Hindlimb muscle (tissue), 1 donor: Measurements from ENCODE around the gene C2CD5. TPM values are rescaled to one million over a fixed set of nuclear protein-coding genes. Genes with fewer than 3 reads are reported as not detected.
"Not testable (repeated sequence)": the region's sequence is repeated elsewhere in the genome, so short reads cannot be mapped to it uniquely, and the experiment has no call there.

Source experiments
- DNase-seq: peaks from one replicate; pipeline ENCODE4 v3.0.0-alpha.2; 2013
- polyA plus RNA-seq: library from polyadenylated mRNA; unstranded; fragments of 120-200 nt; gene quantifications from one replicate; pipeline ENCODE4 v1.2.1, GENCODE V29; 2013; ENCODE audit not compliant: insufficient read length

Gene C2CD5
- polyA plus RNA-seq, 1 donor, result 34.8 TPM

GRCh38 chr12:22474970-22475720, 69.2 kb downstream of the C2CD5 start:
- no peak for DNase-seq

DNA sequence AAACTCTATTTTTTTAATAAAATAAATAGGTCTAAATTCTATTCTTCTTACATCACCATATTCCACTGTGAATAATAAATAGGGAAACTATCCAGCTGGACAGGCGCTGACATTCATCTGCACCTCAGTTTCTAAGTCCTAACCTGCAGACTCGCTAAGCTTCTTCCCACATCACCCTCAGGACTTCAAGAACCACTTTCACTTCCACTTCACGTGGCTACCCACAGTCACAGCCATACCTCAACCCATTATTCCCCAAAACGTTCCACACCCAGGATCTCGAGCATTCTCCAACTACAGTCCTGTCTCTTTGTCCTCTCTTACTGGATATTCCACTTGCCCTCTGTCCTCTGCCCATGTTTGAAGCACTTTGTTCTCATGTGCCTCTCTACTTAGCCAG, 71.1 kb downstream of the C2CD5 start:
- no peak for DNase-seq

GRCh38 chr12:22467190-22467589, 77.2 kb downstream of the C2CD5 start:
- no peak for DNase-seq

DNA sequence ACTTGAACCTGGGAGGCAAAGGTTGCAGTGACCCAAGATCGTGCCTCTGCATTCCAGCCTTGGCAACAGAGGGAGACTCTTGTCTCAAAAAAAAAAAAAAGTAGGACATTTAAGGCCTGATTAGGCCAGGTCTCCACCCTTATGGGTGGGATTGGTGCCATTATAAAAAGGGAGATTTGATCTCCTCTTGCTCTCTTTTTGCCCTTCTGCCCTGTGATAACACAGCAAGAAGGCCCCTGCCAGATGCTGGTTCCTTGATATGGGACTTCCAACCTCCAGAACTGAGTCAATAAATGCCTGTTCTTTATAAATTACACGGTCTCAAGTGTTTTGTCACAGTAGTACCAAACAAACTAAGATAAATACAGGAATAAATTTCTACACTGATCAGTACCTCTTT, 81.0 kb downstream of the C2CD5 start:
- no peak for DNase-seq

- DNase-seq, result no peak
Observed at GRCh38 chr12:22461786-22462185, 82.6 kb downstream of the C2CD5 start.

- DNase-seq, result peak; percentile 14
Observed at GRCh38 chr12:22459838-22460490, 84.4 kb downstream of the C2CD5 start.

DNA sequence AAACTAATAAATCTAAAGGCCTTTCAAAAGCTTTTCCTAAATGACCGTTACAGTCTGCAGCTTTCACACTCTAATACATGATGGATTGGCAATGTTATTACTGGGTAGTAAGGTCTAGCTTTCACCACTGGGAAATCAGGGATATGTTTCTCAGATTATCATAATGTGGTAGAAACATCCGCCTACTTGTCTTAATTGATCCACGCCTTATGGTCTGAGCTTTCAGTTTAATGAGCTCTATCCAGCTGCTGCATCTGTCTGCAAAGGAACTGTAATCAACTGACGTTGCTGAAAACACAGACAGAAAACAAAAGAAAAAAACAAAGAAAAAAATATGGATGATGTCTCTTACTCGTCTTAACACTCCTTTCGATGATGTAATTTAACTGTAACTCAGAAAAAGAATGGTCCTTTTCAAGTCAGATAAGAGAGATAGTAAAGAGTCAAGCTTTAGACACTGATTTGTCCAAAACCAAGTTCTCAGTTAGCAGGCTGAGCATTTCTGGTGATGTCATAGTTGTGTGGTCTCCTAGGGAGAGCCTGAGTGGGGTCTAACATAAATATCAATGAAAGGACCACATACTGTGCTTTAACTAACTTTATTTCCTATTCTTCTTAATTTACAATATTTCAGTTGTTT, 85.9 kb downstream of the C2CD5 start:
- no peak for DNase-seq

- DNase-seq, result no peak
Observed at GRCh38 chr12:22457085-22457484, 87.3 kb downstream of the C2CD5 start.

DNA sequence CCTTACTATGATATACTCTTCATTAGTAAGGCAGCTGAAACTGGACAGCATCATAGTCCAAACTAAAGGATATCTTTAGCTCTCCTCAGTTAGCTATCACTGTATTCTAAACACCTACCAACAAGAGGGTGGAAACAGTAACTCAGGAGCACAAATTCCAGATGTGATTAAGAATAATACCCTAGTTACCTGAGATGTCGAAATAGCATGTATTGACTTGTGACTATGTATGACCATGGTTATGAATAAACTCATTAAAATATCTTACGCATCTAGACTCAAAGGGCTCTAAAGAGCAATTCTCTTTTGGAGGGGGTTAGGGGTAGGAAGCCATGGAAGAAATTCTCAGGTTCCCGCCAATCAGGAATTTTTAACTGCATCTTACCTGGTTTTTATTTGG, 90.8 kb downstream of the C2CD5 start:
- DNase-seq, result no peak

DNA sequence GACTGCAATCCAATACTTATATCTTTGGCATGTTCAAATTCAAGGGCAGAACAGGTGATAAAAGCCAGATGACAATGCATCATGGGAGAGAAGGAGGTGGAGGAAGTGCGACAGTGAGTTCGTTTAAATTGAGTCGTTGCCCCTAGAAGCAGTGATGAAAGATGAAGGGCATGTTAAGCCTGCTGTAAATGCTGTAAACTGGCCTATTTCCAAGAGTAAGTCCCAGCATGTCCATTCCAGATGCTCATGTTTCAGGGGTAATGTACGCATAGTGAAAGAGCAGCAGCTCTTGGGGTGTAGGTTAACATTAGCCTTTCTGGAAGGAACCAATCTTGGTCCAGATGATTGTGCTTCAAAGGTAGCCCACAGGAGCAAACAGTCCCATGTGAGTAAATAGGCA, 97.1 kb downstream of the C2CD5 start:
- no peak for DNase-seq

DNA sequence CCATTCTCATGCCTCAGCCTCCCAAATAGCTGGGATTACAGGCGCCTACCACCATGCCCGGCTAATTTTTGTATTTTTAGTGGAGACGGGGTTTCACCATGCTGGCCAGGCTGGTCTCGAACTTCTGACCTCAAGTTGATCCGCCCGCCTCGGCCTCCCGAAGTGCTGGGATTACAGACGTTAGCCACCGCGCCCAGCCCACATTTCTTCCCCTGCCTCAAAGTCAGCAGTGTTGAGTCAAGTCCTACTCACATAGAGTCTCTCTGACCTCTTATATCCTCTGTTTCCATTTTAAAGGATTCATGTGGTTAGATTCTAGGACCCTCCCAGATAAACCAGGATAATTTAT, 100.1 kb downstream of the C2CD5 start:
- DNase-seq, result not testable (repeated sequence)

DNA sequence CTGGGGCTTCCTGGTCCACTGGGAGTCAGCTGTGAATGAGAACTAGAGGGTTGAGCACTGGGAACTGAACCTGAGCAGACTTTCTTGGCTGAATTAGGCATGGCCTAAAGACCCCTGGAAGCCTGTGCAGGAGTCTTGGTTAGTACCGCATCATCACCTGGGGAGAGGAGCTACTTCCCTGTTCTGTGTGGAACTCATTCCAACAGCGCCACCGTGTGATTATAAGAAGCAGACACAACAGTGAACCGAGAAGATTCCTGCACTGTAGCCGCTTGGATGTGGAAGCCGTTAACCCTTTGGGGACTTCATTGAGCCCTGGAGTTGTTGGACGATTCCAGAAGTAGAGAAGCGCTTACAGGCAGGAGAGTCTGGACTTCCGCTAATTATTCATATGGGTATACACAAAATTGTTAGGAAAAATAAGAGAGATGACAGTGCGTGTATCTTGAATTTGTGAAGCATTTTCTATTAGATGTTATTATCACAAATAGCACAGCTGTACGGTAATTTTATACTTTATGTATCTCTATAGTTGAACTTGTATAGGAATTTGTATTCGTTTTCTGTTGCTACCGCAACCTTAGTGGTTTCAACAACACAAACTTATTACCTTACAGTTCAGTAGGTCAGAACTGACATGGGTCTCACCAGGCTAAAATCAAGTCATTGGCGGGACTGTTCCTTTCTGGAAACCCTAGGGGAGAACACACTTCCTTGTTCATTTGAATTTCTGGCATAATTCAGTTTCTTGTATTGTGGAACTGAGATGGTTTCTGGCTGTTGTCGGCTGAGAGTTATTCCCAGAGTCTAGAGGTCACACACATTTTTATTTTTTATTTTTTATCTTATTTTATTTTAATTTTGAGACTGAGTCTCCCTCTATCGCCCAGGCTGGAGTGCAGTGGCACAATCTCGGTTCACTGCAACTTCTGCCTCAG, 100.7 kb downstream of the C2CD5 start:
- peak; percentile 75 for DNase-seq

DNA sequence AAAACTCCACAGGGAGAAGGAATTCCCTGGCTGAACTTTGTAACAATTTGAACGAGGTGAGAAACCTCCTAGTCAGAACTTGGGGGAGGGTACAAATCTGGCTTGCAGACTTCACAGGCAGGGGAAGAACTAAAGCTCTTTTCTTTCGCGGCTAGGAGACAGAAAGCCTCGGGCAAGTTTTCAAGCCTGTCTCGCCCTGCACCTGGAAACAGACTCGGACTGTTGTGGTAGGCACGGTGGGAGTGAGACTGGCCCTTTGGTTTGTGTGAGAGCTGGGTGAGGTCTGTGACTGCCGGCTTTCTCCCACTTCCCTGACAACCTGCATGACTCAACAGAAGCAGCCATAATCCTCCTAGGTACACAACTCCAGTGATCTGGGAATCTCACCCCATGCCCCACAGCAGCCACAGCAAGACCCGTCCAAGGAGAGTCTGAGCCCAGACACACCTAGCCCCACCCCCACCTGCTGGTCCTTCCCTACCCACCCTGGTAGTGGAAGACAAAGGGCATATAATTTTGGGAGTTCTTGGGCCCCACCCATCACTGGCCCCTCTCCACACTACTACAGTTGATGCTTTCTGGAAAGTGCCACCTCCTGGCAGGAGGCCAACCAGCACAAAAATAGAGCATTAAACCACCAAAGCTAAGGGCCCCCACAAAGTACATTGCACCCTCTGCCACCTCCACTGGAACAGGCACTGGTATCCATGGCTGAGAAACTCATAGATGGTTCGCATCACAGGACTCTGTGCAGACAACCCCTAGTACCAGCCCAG, 107.1 kb downstream of the C2CD5 start:
- DNase-seq, result no peak

DNA sequence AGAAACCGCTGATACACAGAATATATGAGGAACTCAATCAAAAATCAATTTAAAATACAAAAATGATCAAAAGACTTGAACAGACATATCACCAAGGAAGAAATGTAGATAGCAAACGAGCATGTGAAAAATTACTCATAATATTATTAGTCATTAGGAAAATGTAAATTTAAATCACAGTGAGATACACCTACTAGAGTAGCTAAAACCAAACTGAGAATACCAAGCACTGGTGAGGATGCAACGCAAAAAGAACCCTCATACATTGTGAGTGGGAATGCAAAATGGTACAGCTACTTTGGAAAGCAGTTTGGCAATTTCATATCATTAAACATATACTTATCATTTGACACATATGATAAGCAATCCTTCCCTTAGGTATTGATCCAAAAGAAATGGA, 108.8 kb downstream of the C2CD5 start:
- no peak for DNase-seq

DNA sequence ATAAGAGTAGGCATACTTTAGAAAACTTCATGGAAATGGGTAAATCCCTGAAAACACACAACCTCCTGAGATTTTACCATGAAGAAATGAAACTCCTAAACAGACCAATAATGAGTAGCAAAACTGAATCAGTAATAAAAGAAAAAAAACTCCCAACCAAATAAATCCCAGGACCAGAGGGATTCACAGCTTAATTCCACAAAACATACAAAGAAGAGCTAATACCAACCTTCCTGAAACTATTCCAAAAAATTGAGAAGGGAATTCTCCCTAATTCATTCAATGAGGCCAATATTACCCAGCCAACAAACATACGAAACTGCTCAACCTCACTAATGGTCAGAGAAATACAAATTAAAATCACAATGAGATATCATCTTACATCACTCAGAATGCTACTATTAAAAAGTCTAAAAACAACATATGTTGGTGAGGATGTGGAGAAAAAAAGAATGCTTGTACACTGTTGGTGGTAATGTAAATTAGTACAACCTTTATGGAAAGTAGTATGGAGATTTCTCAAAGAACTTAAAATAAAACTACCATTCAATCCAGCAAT, 112.6 kb downstream of the C2CD5 start:
- no peak for DNase-seq

DNA sequence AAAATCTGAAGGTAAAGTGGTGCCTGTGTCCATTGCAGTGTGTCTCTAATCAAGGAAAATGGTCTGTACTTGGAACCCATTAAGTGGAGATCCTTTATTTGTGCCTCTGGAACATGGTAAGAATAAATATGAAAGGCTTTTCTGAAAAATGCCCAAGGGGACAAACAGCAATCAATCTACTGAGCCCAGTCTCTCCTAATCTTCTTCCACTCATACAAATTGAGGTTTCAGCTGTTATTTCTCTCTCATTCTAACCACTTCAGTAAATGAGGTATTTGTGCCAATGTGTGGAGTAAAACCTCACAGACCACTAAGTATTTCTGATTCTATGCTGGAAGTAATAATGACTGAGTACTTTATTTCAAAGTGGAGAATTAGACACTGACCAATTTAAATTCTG, 127.5 kb downstream of the C2CD5 start:
- DNase-seq, result no peak

- no peak for DNase-seq
Observed at GRCh38 chr12:22415342-22416309, 128.7 kb downstream of the C2CD5 start.

GRCh38 chr12:22414742-22415141, 129.6 kb downstream of the C2CD5 start:
- DNase-seq, result no peak

DNA sequence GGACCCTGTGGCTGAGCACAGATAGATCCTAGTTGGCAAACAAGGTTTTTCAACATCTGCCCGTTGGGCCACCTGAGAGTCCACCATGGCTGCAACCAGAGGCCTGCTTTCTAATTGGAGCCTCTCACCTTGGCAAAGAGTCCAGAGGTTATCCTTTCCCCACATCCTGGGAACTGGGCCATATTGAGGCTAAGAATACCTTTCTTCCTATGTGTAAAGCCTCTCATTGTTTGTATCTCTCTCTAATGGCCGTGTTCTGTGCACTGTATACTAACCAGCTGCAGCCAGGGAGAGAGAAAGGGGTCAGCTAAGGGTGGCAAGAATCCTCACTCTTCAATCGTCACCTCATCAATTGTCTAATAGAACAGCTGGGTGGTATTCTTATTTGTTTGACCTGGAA, 130.8 kb downstream of the C2CD5 start:
- no peak for DNase-seq

- no peak for DNase-seq
Observed at GRCh38 chr12:22412581-22412980, 131.8 kb downstream of the C2CD5 start.
